C4-2B (cell line): Measurements from ENCODE around the gene PIGU.
A peak's percentile ranks its signal among the peaks of the same experiment; 100 is the strongest.

Experiments
- H3K27ac ChIP-seq: fragments of 450-650 bp; 2 replicates; pipeline ENCODE4 v1.5.1; 2017
- CTCF ChIP-seq: fragments of 450-650 bp; conservative IDR thresholded peaks from 2 replicates; pipeline ENCODE4 v1.5.1; 2017; ENCODE audit warnings: mild to moderate bottlenecking
- ZFX ChIP-seq: fragments of 450-650 bp; IDR thresholded peaks from 2 replicates; pipeline ENCODE4 v1.6.1; 2017

Gene PIGU

DNA sequence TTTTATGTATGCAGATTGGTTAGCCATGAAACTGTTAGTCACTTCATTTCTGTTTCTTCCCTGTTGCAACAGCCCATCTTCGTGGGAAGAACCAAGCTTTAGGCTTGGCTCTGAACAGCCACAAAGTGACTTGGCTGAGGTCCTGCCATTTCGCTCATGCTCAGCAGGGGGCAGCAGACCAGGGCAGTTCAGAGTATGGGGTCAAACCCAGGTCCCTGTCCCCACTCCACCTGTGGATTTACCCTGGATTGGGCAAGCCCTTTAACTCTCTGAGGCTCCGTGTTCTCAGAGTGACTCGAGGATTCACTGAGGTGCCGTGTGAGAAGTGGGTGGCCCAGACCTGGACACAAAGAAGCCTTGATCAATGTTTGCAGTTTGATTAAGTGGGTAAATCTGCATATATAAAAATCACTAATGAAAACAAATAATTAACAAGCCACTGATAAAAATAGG, 138.2 kb downstream of the PIGU start:
- TF ChIP-seq CTCF: peak; percentile 91
- TF ChIP-seq ZFX: no peak
- no peak overlapping the region for H3K27ac ChIP-seq

DNA sequence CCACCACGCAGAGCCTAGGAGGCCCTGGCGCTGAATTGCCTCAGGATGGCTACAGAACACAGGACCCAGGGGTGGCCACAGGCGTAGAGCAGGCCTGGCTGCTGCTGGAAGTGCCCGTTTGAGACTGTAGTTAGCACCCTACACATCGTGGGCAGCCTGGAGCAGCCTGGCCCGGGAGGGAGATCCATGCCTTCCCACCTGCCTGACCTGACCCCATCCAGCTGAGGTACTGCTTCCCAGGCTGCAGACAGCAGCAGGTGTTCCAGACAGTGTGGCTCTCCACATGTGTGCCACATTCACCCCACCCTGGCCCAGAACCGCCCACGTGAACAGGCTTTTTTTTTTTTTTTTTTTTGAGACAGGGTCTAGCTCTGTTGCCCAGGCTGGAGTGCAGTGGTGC, 139.2 kb downstream of the PIGU start:
- H3K27ac ChIP-seq: no peak overlapping the region
- TF ChIP-seq CTCF: no peak
- no peak for TF ChIP-seq ZFX

GRCh38 chr20:34536798-34537394, 140.0 kb downstream of the PIGU start:
- no peak overlapping the region for H3K27ac ChIP-seq

DNA sequence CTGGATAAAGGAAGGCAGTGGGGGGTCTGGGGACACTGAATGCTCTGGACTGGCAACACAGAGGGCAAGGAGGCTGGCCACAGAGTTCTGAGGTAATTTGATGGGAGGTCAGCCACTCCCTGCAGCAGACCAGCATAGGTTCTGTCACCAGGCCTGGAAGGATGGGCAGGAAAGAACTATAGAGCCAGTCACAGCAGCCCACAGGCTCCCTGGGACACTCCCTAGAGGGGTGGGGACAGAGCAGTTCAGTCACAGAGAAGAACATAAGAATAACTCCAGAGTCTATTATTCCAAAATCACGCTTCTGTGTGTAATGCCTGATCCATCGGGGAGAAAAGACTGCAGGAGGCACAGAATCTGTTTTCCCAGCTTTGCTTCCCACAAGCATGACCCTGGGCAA, 141.0 kb downstream of the PIGU start:
- TF ChIP-seq CTCF: no peak
- TF ChIP-seq ZFX: no peak
- H3K27ac ChIP-seq: no peak overlapping the region

More at GRCh38 chr20:34536798-34537394, 140.0 kb downstream of the PIGU start:
- TF ChIP-seq ZFX (no peak), CTCF (no peak; the same call in 1 of the 2 replicates)

DNA sequence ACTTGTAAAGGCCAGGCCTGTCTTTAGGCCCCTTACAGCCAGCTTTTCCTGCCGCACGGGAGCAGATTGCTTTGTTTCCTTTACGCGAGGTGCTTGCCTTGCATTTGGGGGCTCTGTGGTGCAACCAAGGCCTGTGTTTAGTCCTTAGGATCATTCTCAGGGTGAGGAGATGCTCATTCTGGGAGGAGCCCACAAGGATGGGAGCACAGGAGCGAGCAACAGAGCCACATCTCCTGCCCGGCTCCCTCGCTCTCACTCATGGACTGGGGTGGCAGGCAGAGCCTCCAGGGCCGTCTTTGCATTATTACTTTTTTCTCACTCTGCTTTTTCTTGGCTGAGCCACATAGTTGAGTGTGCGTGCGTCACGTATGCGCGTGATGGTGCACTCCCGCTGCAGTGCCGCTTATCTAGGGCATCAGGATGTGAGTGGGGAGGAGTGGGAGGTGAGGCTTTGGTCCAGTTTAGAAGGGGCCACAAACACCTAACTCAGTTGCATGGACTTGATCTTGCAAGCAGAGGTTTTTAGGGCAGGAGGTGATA, 141.5 kb downstream of the PIGU start:
- TF ChIP-seq CTCF (no peak), ZFX (no peak)
- no peak overlapping the region for H3K27ac ChIP-seq

DNA sequence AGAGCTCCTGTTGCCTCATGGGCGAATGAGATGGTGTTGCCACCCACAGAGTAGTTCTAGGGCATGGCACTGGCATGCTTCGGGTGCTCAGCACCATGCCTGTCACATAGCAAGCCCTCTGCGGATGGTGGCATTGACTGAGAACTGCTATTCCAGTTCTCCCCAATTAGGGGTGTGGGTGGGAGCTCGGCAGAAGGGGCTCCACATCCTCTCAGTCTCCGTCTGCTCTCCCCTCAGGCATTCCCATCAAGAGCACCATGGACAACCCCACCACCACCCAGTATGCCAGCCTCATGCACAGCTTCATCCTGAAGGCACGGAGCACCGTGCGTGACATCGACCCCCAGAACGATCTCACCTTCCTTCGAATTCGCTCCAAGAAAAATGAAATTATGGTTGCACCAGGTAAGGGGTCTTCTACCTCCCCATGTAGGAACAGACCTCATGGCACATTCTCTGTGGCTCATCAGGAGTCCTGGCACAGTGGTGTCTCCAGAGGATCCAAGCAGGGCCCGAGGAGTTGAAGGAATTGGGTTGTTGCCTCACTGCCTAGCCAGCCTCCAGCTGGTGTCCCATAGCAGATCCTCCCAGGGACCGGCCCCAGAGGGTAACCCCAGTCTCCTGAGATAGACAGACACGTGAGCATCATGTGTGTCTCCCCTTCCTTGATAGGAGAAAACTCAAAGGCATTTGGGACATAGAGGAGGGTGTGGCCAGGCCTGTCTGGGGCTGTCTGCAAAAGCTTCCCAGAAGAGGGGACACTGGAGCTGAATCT, 142.3 kb downstream of the PIGU start:
- TF ChIP-seq ZFX (no peak), CTCF (no peak)
- no peak overlapping the region for H3K27ac ChIP-seq

GRCh38 chr20:34532756-34533155, 144.1 kb downstream of the PIGU start:
- no peak overlapping the region for H3K27ac ChIP-seq

More at GRCh38 chr20:34532756-34533155, 144.1 kb downstream of the PIGU start:
- TF ChIP-seq CTCF (no peak), ZFX (no peak)
